K562 (cell line): Measurements from ENCODE around the gene MPI. TPM values are rescaled to one million over a fixed set of nuclear protein-coding genes. Genes with fewer than 3 reads are reported as not detected.
A peak's percentile ranks its signal among the peaks of the same experiment; 100 is the strongest.

Experiments
- ESRRA ChIP-seq: fragments of 450-650 bp; IDR thresholded peaks from 2 replicates; pipeline ENCODE4 v1.6.1; 2014; ENCODE audit warnings: low read depth, mild to moderate bottlenecking, moderate library complexity, borderline replicate concordance
- GABPB2 ChIP-seq: fragments of 250-450 bp; sonication (Bioruptor Pico); conservative IDR thresholded peaks from 2 replicates; pipeline ENCODE4 v1.5.1; 2021; ENCODE audit warnings: mild to moderate bottlenecking
- HNRNPLL ChIP-seq: fragments of 200-400 bp; formaldehyde crosslinking; IDR thresholded peaks from 2 replicates; pipeline ENCODE4 v1.6.1; 2017; ENCODE audit warnings: low read length, low read depth, mild to moderate bottlenecking; ENCODE audit not compliant: poor library complexity, severe bottlenecking
- MAFF ChIP-seq: IDR thresholded peaks from 2 replicates; pipeline ENCODE4 v1.6.1; 2012; ENCODE audit warnings: low read length, improper control_type of control experiment
- RAD21 ChIP-seq, 2 experiments: fragments of 250-450 bp in 1 of 2; fragments of 450-650 bp in 1 of 2; sonication (Bioruptor Pico) in 1 of 2; formaldehyde crosslinking in 1 of 2; IDR thresholded peaks in 1 of 2; conservative IDR thresholded peaks in 1 of 2; 2 replicates each; pipeline versions ENCODE4 v1.4.0 to v1.8.0; 2020 to 2022; ENCODE audit warnings: mild to moderate bottlenecking in 2 of 2, moderate library complexity in 1 of 2
- REST ChIP-seq, 2 experiments: fragments of 450-650 bp; formaldehyde crosslinking in 1 of 2; IDR thresholded peaks; 2 replicates each; pipeline versions ENCODE4 v1.4.0 to v1.6.1; 2014 to 2020; ENCODE audit warnings: mild to moderate bottlenecking in 2 of 2, borderline replicate concordance in 1 of 2, low read depth in 1 of 2
- SMAD4 ChIP-seq: fragments of 250-450 bp; sonication (Bioruptor Pico); conservative IDR thresholded peaks from 2 replicates; pipeline ENCODE4 v1.8.0; 2021; ENCODE audit warnings: inconsistent platforms, mild to moderate bottlenecking, moderate library complexity
- SRSF3 ChIP-seq: fragments of 200-400 bp; formaldehyde crosslinking; IDR thresholded peaks from 2 replicates; pipeline ENCODE4 v1.6.1; 2016; ENCODE audit warnings: mild to moderate bottlenecking, low read length, moderate library complexity; ENCODE audit not compliant: insufficient read depth
- XRCC4 ChIP-seq: IDR thresholded peaks from one replicate; pipeline ENCODE4 v1.6.1; 2011; ENCODE audit not compliant: insufficient read depth, insufficient read length; ENCODE audit errors: extremely low read depth
- YY1 ChIP-seq, 3 experiments: IDR thresholded peaks; 2 replicates each; pipeline ENCODE4 v1.6.1; 2011; ENCODE audit warnings: low read length in 2 of 3, mild to moderate bottlenecking in 2 of 3, moderate library complexity in 2 of 3, borderline replicate concordance in 1 of 3, control low read depth in 1 of 3, low read depth in 1 of 3; ENCODE audit not compliant: insufficient read depth in 3 of 3, insufficient replicate concordance in 2 of 3, control insufficient read depth in 1 of 3, insufficient read length in 1 of 3; ENCODE audit errors: extremely low read depth in 1 of 3
- ZBTB9 ChIP-seq: fragments of 450-650 bp; formaldehyde crosslinking; IDR thresholded peaks from 2 replicates; pipeline ENCODE4 v1.4.0; 2020; ENCODE audit warnings: mild to moderate bottlenecking, moderate library complexity
- ZNF449 ChIP-seq: fragments of 250-450 bp; sonication (Bioruptor Pico); IDR thresholded peaks from 2 replicates; pipeline ENCODE4 v1.8.0; 2022; ENCODE audit warnings: moderate library complexity, mild to moderate bottlenecking, inconsistent platforms
- polyA plus RNA-seq, 8 experiments: library from polyadenylated mRNA; depleted of rRNA in 4 of 8; stranded (reverse) in 5 of 8; unstranded in 3 of 8; fragments of >200 nt; fragmentation: Nextera tagmentation in 2 of 8; fragmentation: Illumina TruSeq in 1 of 8; extraction: Ambion mirVana in 2 of 8; extraction: Trizol in 1 of 8; gene quantifications; 2 replicates each; pipeline versions ENCODE4 v1.2.1 to v1.2.3, GENCODE V29; 2011 to 2014; ENCODE audit warnings: inconsistent platforms in 1 of 8, missing spikeins in 1 of 8
- total RNA-seq, 7 experiments: library from RNA; depleted of rRNA in 6 of 7; stranded (reverse); fragments of >200 nt in 6 of 7; fragmentation: Illumina TruSeq in 2 of 7; extraction: Trizol in 2 of 7; gene quantifications; 2 replicates each; pipeline versions ENCODE4 v1.2.1 to v1.2.3, GENCODE V29; 2011 to 2021; ENCODE audit warnings: low replicate concordance in 1 of 7

Gene MPI
- total and polyA plus RNA-seq, 9 of the 15 experiments (the other 6 are each of a cell fraction or from before 2014, with no cell fraction given) = 30.7 to 105 (median 40.5) TPM

DNA sequence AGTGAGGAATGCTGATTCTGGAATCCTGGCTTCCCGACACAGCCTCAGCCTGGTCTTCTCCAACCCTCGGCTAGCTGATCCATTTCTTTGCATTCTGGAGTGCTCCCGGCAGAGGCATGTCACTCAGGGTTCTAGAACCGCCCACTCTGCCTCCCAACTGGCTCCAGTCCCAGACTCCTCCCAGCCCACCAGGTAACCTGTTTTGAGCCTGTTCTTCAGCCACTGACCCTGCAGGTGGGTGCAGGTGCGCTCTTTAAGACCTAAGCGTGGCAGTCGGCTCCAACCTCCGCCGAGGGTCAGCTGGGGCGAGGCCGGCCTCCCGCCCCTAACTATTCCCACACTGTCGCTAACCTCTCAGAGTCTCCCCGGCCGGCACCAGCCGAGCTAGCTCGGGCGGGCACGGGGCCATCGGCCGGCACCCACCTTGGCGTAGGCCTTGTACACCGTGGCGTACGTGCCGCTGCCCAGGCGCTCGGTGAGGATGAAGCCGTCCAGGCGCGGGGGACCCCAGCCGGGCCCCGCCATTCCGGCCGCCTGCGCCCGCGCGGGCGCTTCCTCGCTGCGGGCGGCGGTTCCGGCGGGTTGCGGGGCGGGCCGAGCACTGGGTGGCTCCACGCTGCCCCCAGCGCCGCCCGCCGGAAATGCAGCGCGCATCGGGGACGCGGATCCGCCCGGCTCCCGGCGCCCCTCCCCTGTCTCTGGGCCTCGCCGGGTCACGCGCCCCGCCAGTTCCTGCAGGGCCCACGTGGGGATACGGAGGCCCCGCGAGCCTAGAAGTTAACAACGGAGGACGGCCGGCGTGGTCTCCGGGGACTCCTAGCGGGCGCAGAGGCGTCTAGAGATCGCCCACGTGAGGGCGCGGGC lies 47.0 kb upstream of the MPI start, which contains the start of gene ULK3 (continued):
- TF ChIP-seq ZBTB9 (no peak; the same call in 1 of the 2 replicates), XRCC4 (no peak), HNRNPLL (peak; percentile 50), SMAD4 (peak; percentile 89), ZNF449 (CRISPR knock-in tag) (no peak), ESRRA (peak; percentile 55; the same call in 1 of the 2 replicates), MAFF (no peak), RAD21 (CRISPR knock-in tag; conservative IDR thresholded peaks at IDR 0.05 in 1 of 2, IDR thresholded peaks at IDR 0.05 in 1 of 2) (peak; percentile 33 to 39), SRSF3 (no peak), YY1 (IDR thresholded peaks at IDR 0.05; ENCODE audit: borderline replicate concordance in 1 of 3, control insufficient read depth in 1 of 3, extremely low read depth in 1 of 3, insufficient read depth in 3 of 3, insufficient read length in 1 of 3, insufficient replicate concordance in 2 of 3, low read depth in 1 of 3, low read length in 2 of 3) (peak in 2 of 3 experiments; percentile 31 to 60), REST (IDR thresholded peaks at IDR 0.05; ENCODE audit: borderline replicate concordance) (peak; percentile 78), REST (CRISPR knock-in tag; IDR thresholded peaks at IDR 0.05; ENCODE audit: low read depth) (peak; percentile 76), GABPB2 (no peak)
